ENCODE measurements around the gene KMT5C. TPM values are rescaled to one million over a fixed set of nuclear protein-coding genes. Genes with fewer than 3 reads are reported as not detected.
"Not testable (repeated sequence)": the region's sequence is repeated elsewhere in the genome, so short reads cannot be mapped to it uniquely, and the experiment has no call there.

The KMT5C gene
- total RNA-seq, 2 experiments from 2014 or later: 32.6 to 33.1 TPM

GRCh38 chr19:55325172-55325571 is 14.5 kb upstream of the KMT5C start, which contains the start of gene TMEM150B:
Gene TMEM150B (minus strand): TSS chr19:55325341. CDS start chr19:55321036, 4,305 bp downstream.
- Mint-ChIP-seq H3K4me3 (no peak within 1 kb of the TSS), H3K9me3 (no peaks in the 10 kb centered on the region), H3K27ac (no peak within 1 kb of the TSS), H3K27me3 (peaks cover 8% of the 10 kb centered on the region), H3K4me1 (ENCODE audit: low read depth) (no peaks in the 10 kb centered on the region), H3K36me3 (ENCODE audit: low read depth) (no peaks in the 10 kb centered on the region)
- TF ChIP-seq CTCF (IDR thresholded peaks at IDR 0.05): no peak
- DNase-seq (no peak), ATAC-seq (no peak)
- POLR2A ChIA-PET: no interaction called here
- CTCF ChIA-PET: interaction anchor here (1.5 kb wide), 2 partner anchors 23 to 59 kb away, joined by 3 to 9 read pairs; partner anchors contain the start of gene TMEM238
- intact Hi-C loops (cut with micrococcal nuclease): no loop called here

- H3K27me3 Mint-ChIP-seq; H3K4me1 Mint-ChIP-seq (ENCODE audit: low read depth); H3K36me3 Mint-ChIP-seq (ENCODE audit: low read depth); CTCF ChIA-PET; H3K27ac Mint-ChIP-seq; H3K4me3 Mint-ChIP-seq; DNase-seq; intact Hi-C loops (cut with micrococcal nuclease); ATAC-seq; H3K9me3 Mint-ChIP-seq: not testable (repeated sequence)
- POLR2A ChIA-PET: interaction anchor here (0.7 kb wide), 1 partner anchor 182 kb away, joined by 4 read pairs; no protein-coding TSS in a partner anchor
Measured at GRCh38 chr19:55328774-55329318, 10.8 kb upstream of the KMT5C start.

GRCh38 chr19:55329791-55330190 is 9.9 kb upstream of the KMT5C start:
- ATAC-seq; DNase-seq; H3K4me3 Mint-ChIP-seq; CTCF ChIA-PET; H3K27ac Mint-ChIP-seq; H3K36me3 Mint-ChIP-seq (ENCODE audit: low read depth); POLR2A ChIA-PET; H3K27me3 Mint-ChIP-seq; intact Hi-C loops (cut with micrococcal nuclease); H3K4me1 Mint-ChIP-seq (ENCODE audit: low read depth); H3K9me3 Mint-ChIP-seq: not testable (repeated sequence)

GRCh38 chr19:55333870-55334269 is 5.8 kb upstream of the KMT5C start:
- ChIA-PET POLR2A (no interaction called here), CTCF (no interaction called here)
- Mint-ChIP-seq H3K27ac (no peak overlapping the region), H3K36me3 (ENCODE audit: low read depth) (no peaks in the 10 kb centered on the region), H3K9me3 (no peaks in the 10 kb centered on the region), H3K4me3 (no peak overlapping the region), H3K27me3 (peaks cover 6% of the 10 kb centered on the region), H3K4me1 (ENCODE audit: low read depth) (peaks cover 6% of the 10 kb centered on the region)
- intact Hi-C loops (cut with micrococcal nuclease): no loop called here
- no peak for ATAC-seq
- TF ChIP-seq CTCF (IDR thresholded peaks at IDR 0.05): no peak
- no peak for DNase-seq

- ATAC-seq: no peak
- DNase-seq: no peak
- Mint-ChIP-seq H3K4me3 (no peak overlapping the region), H3K4me1 (ENCODE audit: low read depth) (peaks cover 6% of the 10 kb centered on the region), H3K27me3 (peaks cover 4% of the 10 kb centered on the region), H3K9me3 (no peaks in the 10 kb centered on the region), H3K27ac (no peak overlapping the region), H3K36me3 (ENCODE audit: low read depth) (no peaks in the 10 kb centered on the region)
- ChIA-PET POLR2A (interaction anchor here (3.9 kb wide), 1 partner anchor 13 kb away, joined by 22 read pairs; no protein-coding TSS in a partner anchor), CTCF (interaction anchor here (1.9 kb wide), 1 partner anchor 33 kb away, joined by 5 read pairs; no protein-coding TSS in a partner anchor)
- TF ChIP-seq CTCF (IDR thresholded peaks at IDR 0.05): no peak
- intact Hi-C loops (cut with micrococcal nuclease): no loop called here
Measured at GRCh38 chr19:55336101-55336500, 3.6 kb upstream of the KMT5C start.
